ENCODE data around the gene SPINT3.
A peak's percentile ranks its signal among the peaks of the same experiment; 100 is the strongest.

Gene SPINT3

GRCh38 chr20:45545754-45546453 is 30.5 kb upstream of the SPINT3 start:
- TF ChIP-seq ZFX (IDR thresholded peaks at IDR 0.05), result no peak
- TF ChIP-seq CTCF (conservative IDR thresholded peaks at IDR 0.05), result peak; percentile 48
- no peak overlapping the region for H3K27ac ChIP-seq

- H3K27ac ChIP-seq, result no peak overlapping the region
- no peak for TF ChIP-seq CTCF (conservative IDR thresholded peaks at IDR 0.05)
These were observed 29.9 kb upstream of the SPINT3 start for GRCh38 chr20:45545351-45545750.

- no peak within 1 kb of the TSS for H3K27ac ChIP-seq
These were observed 24.0 kb upstream of the SPINT3 start, which contains the start of gene WFDC6 for GRCh38 chr20:45539382-45539781. Gene WFDC6, minus strand, starts transcription at chr20:45539482. Its CDS starts 75 bp downstream, at chr20:45539407.

GRCh38 chr20:45538209-45538799 is 22.9 kb upstream of the SPINT3 start:
- no peak overlapping the region for H3K27ac ChIP-seq
- TF ChIP-seq CTCF (conservative IDR thresholded peaks at IDR 0.05) (peak; percentile 8; the same call in 1 of the 2 replicates), ZFX (IDR thresholded peaks at IDR 0.05) (no peak)

More at GRCh38 chr20:45539382-45539781, 24.0 kb upstream of the SPINT3 start, which contains the start of gene WFDC6:
- TF ChIP-seq ZFX (IDR thresholded peaks at IDR 0.05) (no peak), CTCF (conservative IDR thresholded peaks at IDR 0.05) (no peak)

- no peak overlapping the region for H3K27ac ChIP-seq
- TF ChIP-seq CTCF (conservative IDR thresholded peaks at IDR 0.05) (no peak), ZFX (IDR thresholded peaks at IDR 0.05) (no peak)
These were observed 11.9 kb upstream of the SPINT3 start for GRCh38 chr20:45527294-45527693.

GRCh38 chr20:45523821-45524220 is 8.4 kb upstream of the SPINT3 start:
- H3K27ac ChIP-seq, result no peak overlapping the region
- TF ChIP-seq ZFX (IDR thresholded peaks at IDR 0.05), result no peak
- no peak for TF ChIP-seq CTCF (conservative IDR thresholded peaks at IDR 0.05)

- H3K27ac ChIP-seq, result no peak overlapping the region
These were observed 2.9 kb upstream of the SPINT3 start for GRCh38 chr20:45518282-45518681.

More at GRCh38 chr20:45518282-45518681, 2.9 kb upstream of the SPINT3 start:
- TF ChIP-seq ZFX (IDR thresholded peaks at IDR 0.05), result no peak
- no peak for TF ChIP-seq CTCF (conservative IDR thresholded peaks at IDR 0.05)
